ENCODE measurements around the gene BZW1. TPM values are rescaled to one million over a fixed set of nuclear protein-coding genes. Genes with fewer than 3 reads are reported as not detected.

The BZW1 gene
- total RNA-seq, 1 experiment from 2014 or later = 454 TPM

DNA sequence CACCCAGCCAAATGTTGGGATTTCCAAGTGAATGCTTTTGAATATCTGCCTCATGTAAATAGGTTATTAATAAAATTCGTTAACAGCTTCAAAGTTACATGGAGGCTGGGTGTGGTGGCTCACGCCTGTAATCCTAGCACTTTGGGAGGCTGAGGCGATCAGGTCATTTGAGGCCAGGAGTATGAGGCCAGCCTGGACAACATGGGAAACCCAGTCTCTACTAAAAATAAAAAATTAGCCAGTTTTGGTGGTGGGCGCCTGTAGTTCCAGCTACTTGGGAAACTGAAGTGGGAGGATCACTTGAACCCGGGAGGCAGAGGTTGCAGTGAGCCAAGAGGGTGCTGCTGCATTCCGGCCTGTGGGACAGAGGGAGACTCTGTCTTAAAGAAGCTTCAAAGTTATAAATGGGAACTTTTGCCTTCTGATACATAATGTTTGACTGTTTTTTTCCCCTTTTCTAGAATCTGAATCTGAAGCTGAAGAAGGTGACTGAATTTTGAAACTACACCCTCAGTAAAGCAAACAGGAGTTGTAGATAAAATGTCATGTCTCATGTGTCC, 10.1 kb downstream of the BZW1 start:
- no peaks in the 10 kb centered on the region for H3K27me3 ChIP-seq (ENCODE audit: insufficient read depth, low read length)
- no TSS peak for BruUV-seq (replicated peaks)

More for the DNA sequence above, 10.1 kb downstream of the BZW1 start:
- Histone ChIP-seq H3K4me1 (ENCODE audit: control insufficient read depth in 1 of 2, insufficient read depth in 2 of 2, low read length in 2 of 2) (no peaks in the 10 kb centered on the region), H3K4me2 (ENCODE audit: low read length) (no peak overlapping the region), H3K27ac (ENCODE audit: low read depth, low read length) (no peak overlapping the region), H3K79me2 (ENCODE audit: insufficient read depth, low read length) (peaks cover 28% of the 10 kb centered on the region), H3K9me3 (ENCODE audit: control insufficient read depth in 1 of 2, insufficient read depth in 1 of 2, low read depth in 1 of 2, low read length in 2 of 2) (no peaks in the 10 kb centered on the region), H3K9ac (ENCODE audit: low read length) (no peak overlapping the region), H3K9me2 (ENCODE audit: insufficient read depth) (no peaks in the 10 kb centered on the region), H3K36me3 (ENCODE audit: control insufficient read depth in 1 of 2, insufficient read depth in 2 of 2, low read length in 2 of 2) (peaks cover 47 to 63% of the 10 kb centered on the region in 2 experiments), H4K20me1 (ENCODE audit: insufficient read depth) (peaks cover 21% of the 10 kb centered on the region; the same call in 1 of the 2 replicates), H2AFZ (ENCODE audit: low read depth, low read length, poor library complexity, severe bottlenecking) (no peak overlapping the region), H3K4me3 (replicated peaks in 1 of 2; ENCODE audit: low read depth in 1 of 2, low read length in 2 of 2) (no peak overlapping the region)
- TF ChIP-seq FOSL1 (IDR thresholded peaks at IDR 0.05; ENCODE audit: low read depth) (no peak), POLR2A (IDR thresholded peaks at IDR 0.05; ENCODE audit: borderline replicate concordance, extremely low read depth, insufficient read depth, insufficient read length) (no peak), POLR2AphosphoS5 (IDR thresholded peaks at IDR 0.05; ENCODE audit: low read depth, low read length) (no peak), YY1 (IDR thresholded peaks at IDR 0.05; ENCODE audit: extremely low read depth, insufficient replicate concordance, low read depth, low read length) (no peak), MAX (IDR thresholded peaks at IDR 0.05) (no peak), EGR1 (IDR thresholded peaks at IDR 0.05; ENCODE audit: low read depth) (no peak), ELF1 (IDR thresholded peaks at IDR 0.05; ENCODE audit: borderline replicate concordance, low read depth) (no peak), JUND (IDR thresholded peaks at IDR 0.05) (no peak), ZFX (IDR thresholded peaks at IDR 0.05) (no peak), TCF7L2 (IDR thresholded peaks at IDR 0.05; ENCODE audit: borderline replicate concordance, extremely low read depth, insufficient read depth, insufficient read length) (no peak), SRF (IDR thresholded peaks at IDR 0.05; ENCODE audit: low read depth) (no peak), RAD21 (IDR thresholded peaks at IDR 0.05; ENCODE audit: low read depth) (no peak), EZH2phosphoT487 (IDR thresholded peaks at IDR 0.05; ENCODE audit: borderline replicate concordance) (no peak)
- TF ChIP-seq, protein P1, sequence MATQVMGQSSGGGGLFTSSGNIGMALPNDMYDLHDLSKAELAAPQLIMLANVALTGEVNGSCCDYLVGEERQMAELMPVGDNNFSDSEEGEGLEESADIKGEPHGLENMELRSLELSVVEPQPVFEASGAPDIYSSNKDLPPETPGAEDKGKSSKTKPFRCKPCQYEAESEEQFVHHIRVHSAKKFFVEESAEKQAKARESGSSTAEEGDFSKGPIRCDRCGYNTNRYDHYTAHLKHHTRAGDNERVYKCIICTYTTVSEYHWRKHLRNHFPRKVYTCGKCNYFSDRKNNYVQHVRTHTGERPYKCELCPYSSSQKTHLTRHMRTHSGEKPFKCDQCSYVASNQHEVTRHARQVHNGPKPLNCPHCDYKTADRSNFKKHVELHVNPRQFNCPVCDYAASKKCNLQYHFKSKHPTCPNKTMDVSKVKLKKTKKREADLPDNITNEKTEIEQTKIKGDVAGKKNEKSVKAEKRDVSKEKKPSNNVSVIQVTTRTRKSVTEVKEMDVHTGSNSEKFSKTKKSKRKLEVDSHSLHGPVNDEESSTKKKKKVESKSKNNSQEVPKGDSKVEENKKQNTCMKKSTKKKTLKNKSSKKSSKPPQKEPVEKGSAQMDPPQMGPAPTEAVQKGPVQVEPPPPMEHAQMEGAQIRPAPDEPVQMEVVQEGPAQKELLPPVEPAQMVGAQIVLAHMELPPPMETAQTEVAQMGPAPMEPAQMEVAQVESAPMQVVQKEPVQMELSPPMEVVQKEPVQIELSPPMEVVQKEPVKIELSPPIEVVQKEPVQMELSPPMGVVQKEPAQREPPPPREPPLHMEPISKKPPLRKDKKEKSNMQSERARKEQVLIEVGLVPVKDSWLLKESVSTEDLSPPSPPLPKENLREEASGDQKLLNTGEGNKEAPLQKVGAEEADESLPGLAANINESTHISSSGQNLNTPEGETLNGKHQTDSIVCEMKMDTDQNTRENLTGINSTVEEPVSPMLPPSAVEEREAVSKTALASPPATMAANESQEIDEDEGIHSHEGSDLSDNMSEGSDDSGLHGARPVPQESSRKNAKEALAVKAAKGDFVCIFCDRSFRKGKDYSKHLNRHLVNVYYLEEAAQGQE (IDR thresholded peaks at IDR 0.05; ENCODE audit: low read depth) = no peak
- TF ChIP-seq, protein P2, sequence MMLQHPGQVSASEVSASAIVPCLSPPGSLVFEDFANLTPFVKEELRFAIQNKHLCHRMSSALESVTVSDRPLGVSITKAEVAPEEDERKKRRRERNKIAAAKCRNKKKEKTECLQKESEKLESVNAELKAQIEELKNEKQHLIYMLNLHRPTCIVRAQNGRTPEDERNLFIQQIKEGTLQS (IDR thresholded peaks at IDR 0.05) = no peak
- no peak for ATAC-seq
- CTCF ChIA-PET = no interaction called here
- no peak for DNase-seq (ENCODE audit: low read depth, low spot score)
- intact Hi-C loops (cut with micrococcal nuclease) = no loop called here
- RAD21 ChIA-PET (ENCODE audit: low non-redundant PET in 1 of 2, low total read pairs in 2 of 2, uncharacterized antibody in 2 of 2, unreplicated experiment in 2 of 2) = no interaction called here
- POLR2A ChIA-PET = interaction anchor here (1.4 kb wide), 1 partner anchor 10 kb away, joined by 3 read pairs; the partner anchor contains the start of gene BZW1
